HG02938 (cell line): ENCODE measurements around the gene VDAC1.
A peak's percentile ranks its signal among the peaks of the same experiment; 100 is the strongest.
"Not testable (repeated sequence)": the region's sequence is repeated elsewhere in the genome, so short reads cannot be mapped to it uniquely, and the experiment has no call there.

Experiments used
- ATAC-seq: cut with Tn5 transposase; IDR thresholded peaks from one replicate; pipeline ENCODE4 v1.9.1; 2021; ENCODE audit warnings: mild to moderate bottlenecking, moderate library complexity; ENCODE audit not compliant: unreplicated experiment

VDAC1 gene, protein sequence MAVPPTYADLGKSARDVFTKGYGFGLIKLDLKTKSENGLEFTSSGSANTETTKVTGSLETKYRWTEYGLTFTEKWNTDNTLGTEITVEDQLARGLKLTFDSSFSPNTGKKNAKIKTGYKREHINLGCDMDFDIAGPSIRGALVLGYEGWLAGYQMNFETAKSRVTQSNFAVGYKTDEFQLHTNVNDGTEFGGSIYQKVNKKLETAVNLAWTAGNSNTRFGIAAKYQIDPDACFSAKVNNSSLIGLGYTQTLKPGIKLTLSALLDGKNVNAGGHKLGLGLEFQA

DNA sequence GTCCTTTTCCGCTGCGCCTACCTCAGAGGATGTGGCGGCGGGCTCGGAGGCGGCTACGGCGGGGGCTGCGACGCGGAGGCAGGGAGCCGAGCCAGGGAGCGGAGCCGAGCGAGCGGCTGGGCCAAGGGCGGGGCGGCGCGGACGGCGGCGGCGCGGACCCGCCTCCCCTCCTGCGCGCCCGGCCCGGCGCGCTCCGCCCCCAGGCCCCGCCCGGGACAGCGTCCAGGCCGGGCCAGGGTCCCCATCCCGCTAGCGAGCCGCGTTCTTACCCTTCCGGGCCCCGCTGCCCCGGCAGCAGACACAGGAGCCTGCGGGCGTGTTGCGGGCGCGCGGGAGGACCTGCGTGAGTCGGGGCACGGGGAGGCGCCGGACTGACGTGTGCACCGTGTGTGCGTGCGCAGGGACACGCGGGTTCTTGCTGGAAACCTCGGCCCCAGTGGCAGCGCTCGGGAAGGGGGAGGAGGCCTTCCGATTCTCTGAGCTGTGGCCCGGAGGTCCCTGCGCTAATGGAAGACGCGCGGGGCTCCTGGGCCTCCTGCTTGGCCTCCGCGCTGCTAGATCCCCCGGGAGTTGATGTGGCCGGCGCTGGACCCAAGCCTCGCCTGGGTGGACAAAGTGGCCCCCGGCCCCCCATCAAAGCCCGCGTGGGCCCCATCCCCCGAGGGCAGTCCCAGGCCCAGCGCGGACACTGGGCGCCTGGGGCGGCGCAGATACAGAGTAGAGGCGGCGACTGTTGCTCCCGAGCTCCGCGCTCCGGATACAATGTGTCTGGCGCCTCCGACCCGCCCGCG is at the start of gene VDAC1:
Gene VDAC1, minus strand, starts transcription at position 350 of the 791 bp plus-strand sequence. CDS start 11,963 bp downstream, outside the sequence.
- ATAC-seq: peak; percentile 66

DNA sequence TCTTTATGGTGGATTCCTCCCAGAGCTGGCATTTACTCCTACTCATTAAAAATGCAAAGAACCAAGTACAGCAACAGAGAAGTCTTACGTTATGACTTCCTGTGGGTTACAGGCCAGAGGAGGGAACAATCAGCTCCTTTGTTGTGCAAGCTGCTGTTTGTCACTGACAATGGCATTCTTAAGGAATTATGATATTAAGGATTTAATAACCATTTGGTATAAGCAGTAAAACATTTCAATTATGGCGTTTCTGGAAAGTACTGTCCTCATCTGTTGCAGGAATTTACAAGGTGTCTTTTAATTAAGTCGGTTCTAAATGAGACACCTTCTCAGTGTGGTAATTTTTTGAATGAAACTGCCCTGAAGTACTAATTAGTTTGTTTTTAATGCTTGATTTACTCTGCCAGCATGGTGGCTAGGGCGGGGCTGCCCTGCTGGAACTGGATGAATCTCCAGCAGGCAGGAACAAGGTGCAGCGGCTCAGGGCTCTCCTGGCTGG is 49.1 kb upstream of the VDAC1 start:
- no peak for ATAC-seq

DNA sequence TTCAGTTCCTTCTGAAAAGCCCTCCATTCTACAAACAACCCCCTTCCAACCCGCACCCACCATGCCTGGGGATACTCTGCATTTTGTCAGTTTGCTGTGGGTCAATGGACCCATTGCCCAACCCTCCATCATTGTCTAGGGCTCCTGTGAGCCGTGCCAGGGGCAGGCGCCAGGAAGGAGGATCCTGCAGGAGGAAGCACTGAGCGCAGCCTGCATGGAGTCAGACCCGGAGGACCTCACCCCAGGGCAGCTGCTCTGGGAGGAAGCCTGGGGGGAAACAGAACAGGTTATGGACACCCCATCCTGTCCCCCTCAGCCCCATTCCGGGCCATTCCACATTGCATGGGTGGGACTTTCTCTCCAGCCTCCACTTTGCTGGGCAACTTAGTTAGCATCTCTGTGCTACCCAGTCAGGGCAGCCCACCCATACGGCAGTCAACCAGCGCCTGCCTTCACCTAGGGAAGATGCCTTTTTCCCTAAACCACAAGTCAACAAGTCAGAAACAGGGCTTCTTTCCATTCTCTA is 48.6 kb upstream of the VDAC1 start:
- ATAC-seq: no peak

DNA sequence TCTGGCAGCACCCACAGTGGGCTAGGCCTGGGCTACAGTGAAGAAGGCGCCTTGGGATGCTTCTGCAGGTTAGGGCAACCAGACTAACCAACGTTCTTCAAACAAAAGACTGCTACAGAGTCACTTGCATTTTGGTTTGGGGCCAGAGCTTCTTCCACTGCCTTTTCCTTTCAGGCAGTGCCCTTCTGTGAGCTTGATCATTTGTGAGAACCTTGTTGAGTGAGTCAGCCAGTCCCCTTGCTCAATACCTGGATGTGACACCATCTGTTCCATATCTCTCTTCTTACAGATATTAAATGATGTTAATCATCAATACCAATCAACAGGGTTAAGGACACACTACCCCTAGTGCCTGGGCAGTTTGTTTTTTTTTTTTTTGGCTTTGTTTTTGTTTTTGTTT is 46.5 kb upstream of the VDAC1 start:
- ATAC-seq: no peak

DNA sequence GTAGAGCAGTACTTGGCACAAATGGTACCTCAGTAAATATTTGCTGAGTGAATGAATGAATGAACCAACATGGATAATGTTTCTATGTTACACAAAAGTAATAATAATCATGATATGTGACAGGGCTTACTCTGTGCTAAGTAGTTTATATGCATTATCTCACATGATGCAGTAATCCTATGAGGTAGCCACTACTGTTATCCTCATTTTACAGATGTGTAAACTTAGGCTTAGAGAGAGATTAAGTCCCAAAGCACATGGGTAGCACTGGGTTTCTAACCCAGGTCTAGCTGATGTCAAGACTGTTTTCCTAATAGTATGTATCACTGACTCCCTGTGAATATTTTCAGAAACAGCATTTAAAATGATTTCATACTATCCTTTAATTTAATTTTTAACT is 44.1 kb upstream of the VDAC1 start:
- no peak for ATAC-seq

DNA sequence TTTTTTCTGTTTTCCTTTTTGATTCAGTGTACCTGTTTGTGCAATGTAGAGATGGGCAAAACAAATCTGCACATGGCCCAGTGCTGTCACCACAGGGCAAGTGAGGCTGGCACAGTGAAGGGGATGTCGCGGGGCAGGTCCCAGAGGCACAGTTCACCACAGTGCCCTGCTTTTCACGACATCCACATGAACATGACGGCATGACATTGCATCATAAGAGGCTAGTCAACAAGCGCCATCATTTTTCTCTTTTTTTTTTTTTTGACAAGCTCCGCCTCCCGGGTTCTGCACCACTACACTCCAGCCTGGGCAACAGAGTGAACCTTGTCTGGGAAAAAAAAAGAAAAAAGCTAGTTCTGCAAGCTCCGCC is 42.9 kb upstream of the VDAC1 start:
- ATAC-seq: no peak

DNA sequence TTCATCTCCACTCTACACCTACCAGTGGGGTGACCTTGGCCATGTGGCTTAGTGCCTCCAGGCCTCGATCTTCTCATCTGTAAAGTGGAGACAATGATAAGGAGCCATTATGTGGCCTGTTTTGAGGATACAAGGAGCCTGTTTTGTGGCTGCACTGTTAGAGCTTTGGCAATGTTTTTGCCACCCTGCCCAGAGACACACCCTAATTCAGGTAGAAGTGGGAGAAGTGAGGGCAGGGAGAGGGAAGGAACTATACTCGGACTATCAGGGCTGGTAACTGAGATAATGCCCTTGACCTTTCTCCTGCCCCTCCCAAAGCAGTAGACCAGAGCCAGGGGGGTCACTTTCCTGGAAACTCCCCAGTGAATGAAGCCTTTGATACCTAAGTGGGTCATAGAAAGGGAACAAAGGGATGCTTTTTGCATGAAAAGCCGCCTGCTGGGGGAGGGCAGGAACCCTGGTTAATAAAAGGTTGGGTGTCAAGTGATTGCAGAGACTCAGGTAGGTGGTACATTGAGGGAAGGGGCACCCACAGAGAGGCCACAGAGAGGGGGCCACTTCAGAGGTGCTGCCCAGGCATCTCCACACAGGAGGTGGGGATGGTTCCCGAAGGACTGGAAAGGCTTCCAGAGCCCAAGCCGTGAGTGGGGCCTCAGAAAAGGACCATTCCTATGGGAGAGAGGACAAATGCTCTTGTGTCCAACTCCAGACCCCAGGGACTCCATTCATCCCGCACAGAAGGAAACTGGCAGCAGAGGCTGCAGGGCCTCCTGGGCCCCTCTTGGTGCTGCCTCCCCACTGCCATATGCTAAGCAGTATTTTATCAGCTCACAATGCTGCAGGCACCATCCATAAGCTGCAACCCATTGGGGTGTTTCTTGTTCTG is 42.3 kb upstream of the VDAC1 start:
- no peak for ATAC-seq

DNA sequence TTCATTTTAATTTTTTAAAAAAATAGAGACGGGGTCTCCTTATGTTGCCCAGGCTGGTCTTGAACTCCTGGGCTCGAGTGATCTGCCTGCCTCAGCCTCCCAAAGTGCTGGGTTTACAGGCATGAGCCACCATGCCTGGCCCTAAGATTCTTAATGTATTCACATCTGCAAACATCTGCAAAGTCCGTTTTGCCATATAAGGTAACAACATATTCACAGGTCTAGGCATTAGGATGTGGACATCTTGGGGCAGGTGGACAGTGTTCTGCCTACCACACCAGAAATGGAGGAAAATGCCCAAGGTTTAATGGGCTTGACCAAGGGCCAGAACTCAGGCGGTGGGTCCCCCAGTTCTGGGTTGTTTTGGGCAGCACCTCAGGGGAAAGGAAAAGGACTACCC is 41.6 kb upstream of the VDAC1 start:
- no peak for ATAC-seq

DNA sequence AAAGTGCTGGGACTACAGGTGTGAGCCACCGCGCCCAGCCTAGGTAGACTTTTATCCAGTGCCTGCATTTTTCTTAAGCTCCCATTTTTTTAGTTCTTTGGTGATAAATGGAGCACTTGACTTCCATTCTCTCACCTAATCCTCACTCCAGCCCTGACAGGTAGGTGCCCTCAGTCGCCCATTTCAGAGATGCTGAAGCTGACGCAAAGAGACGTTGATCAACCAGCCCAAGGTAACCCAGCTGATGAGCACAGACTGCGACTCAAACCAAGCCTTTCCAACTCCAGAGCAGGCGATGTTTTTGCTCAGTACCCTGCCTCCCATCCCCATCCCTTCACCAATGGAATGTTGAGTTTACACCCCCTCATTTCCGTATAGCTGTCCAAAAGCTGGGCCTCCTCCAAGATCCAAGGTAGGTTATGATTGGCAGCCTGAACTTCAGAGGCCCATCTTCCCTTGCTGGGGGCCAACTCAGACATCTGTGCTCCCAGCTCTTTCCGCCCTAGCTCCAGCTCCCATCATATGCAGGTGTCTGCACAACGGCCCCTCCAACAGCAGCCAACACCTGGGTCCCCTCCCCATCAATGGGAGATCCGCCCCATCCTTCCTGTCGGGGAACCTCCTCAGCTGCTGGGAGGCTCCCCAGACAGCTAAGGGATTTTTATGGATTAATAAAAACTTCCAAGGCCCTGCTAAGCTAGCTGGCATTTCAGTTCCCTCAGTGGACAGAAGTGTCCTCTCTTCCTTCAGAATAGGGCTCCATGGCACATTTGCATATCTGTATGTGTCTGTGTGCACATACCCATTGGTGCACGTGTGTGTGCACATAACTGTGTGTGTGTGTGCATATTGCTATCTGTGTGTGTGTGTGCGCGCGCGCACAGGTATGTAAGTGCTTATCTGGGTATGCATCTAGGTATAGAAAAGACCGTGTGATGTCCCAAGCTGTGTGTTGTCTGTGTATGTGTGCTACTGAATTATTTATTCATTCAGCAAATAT is 39.3 kb upstream of the VDAC1 start:
- no peak for ATAC-seq

DNA sequence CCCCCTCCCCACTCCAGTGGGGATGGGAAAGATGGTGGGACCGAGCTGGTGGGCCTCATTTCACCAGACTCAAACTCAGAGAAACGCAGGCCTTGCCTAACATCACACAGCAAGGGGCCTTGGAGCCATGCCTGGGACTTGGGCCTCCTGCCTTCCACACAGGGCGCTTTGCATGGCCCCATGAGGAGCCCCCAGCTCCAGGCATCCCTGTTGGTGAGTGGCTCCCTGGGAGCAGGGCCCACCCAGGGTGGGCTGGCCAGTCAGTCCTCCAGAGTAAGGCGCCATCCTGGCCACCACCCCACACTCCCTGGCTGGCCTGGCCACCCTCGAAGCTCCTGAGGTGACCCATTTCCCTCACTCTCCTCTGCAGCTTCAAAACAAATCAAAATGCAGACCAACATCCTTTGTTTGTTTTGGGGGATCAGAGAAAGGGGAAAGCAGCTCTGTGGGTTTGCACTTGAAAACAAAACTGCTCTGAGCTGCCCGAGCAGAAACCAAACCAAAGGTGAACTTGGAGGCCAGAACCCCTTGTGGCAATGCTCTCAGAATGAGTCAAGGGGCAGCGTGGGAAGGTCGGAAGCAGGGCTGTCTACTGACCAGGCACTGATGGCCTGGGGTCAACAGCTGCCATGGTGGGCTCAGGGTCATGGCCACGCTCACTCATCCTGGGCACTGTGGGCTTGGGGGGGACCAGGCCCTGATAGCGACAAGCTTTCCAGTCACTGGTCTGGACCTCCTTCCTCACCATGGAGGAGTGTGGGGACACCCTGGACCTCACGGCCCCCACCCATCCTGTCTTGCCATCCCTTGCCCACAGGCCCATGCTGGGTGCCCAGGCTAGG is 37.0 kb upstream of the VDAC1 start:
- ATAC-seq: peak; percentile 76

DNA sequence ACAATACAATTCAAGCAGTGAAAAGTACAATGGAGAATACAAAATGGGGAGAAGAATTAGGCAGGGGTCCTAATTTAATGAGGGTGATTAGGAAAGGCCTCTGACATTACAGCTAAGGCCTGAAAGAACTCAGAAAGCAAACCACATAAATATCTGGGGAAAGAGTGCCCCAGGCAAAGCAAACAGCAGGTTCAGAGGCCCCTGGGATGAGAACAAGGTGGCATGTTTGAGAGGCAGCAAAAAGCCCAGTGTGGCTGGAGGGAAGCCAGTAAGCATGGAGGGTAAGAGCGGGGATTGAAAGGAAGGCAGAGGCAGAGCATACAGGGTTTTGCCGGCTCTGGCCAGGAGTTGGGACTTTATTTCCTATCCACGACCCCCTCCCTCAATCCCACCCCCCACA is 33.4 kb upstream of the VDAC1 start:
- ATAC-seq: no peak

DNA sequence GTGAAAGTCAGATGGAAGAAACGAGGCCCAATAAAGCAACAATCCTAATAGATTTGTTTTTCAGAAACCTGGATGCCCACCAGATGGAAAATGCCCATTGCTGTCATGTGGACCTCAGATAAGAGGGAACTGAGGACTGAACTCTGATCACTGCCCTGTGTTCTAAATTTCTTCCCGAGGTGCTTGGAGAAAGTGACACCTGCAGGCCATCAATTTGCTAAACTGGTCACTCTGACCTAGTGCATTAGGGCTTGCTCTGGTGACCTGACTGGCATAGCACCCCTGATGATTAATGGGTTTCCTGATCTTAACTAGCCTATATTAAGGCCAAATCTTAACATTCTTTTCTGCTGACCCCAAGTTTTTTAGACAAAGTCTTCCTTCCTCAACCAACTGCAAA is 32.4 kb upstream of the VDAC1 start:
- ATAC-seq: no peak

DNA sequence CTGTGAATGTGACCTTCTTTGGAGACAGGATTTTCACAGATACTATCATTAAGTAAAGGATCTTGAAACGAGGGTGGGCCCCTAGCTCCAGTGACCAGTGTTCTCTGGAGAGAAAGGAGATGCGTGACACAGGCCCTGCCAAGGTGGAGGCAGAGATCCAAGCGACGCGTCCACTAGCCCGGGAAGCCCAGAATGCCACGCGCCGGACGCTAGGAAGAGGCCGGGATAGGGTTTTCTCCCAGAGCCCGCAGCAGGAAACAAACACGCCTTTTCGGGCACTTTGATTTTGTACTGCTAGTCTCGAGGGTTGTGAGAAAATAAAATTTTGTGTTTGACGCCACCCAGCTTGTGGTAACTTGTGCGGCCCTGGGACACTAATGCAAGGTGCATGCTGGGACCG is 29.6 kb upstream of the VDAC1 start:
- ATAC-seq: no peak

DNA sequence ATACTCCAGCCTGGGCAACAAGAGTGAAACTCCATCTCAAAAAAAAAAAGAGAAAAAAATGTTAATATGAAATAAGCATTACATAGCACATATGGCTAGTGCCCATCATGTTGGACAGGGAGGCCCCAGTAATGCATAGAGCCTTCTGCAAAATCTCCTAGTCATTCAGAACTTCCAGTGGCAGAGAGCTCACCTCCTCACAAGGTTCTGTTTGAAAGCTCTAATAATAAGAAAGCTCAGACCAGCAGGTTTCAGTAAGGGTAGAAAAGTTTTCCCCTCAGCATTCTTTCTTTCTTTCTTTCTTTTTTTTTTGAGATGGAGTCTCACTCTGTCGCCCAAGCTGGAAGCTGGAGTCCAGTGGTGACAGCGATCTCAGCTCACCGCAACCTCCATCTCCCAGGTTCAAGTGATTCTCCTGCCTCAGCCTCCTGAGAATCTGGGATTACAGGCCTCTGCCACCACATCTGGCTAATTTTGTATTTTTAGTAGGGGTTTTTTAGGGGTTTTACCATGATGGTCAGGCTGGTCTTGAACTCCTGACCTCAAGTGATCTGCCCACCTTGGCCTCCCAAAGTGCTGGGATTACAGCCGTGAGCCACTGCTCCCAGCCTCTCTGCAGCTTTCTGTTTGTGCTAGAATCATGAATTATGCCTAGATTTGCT is 25.7 kb upstream of the VDAC1 start:
- ATAC-seq: not testable (repeated sequence)

DNA sequence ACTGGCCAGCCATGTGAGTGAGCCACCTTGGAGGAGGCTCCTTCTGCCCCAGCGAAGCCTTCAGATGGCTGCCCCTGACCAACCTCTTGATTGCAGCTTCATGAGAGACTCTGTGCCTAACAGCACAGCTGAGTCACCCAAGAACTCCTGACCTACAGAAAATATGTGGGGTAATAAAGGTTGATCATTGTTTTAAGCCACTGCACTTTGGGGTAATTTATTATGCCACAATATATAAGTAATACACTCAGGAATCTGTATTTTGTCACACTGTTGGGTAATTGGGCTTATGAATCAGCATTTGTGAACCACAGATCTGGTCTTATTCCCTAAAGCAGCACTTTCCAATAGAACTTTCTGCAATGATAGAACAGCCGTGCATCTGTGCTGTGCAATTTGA is 24.4 kb upstream of the VDAC1 start:
- ATAC-seq: no peak

DNA sequence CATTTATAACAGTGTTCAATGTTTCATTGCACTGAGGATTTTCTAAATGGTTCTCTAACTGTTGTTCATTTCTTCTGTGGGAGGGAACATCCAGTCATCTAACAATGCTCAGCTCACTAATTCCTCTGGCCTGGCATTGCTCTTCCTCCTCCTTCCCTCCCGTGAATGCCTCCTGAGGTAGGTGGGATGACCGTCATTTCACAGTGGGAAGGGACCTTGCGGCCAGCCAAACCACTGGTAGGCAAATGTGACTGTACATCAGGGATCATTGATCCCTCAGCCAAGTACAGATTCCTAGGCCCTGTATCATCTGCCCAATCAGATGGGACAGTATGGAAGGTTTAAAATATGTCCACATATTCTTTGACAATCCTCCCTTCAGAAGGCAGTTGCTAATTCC is 23.7 kb upstream of the VDAC1 start:
- ATAC-seq: no peak

DNA sequence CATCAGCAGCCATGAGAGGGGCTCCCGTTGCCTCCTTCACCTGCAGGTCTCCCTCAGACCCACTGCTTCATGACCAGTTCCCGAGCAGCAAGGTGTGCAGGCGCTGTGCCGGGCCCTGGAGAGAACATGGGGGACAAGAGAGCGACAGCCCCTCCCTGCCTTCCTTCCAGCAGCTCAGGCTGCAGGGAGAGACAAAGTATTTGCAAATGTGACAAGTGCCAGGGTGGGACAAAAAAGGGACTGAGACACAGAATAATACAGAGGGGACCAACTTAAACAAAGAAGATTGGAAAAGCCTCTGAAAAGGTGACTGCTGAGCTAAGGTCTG is 22.5 kb upstream of the VDAC1 start:
- no peak for ATAC-seq

DNA sequence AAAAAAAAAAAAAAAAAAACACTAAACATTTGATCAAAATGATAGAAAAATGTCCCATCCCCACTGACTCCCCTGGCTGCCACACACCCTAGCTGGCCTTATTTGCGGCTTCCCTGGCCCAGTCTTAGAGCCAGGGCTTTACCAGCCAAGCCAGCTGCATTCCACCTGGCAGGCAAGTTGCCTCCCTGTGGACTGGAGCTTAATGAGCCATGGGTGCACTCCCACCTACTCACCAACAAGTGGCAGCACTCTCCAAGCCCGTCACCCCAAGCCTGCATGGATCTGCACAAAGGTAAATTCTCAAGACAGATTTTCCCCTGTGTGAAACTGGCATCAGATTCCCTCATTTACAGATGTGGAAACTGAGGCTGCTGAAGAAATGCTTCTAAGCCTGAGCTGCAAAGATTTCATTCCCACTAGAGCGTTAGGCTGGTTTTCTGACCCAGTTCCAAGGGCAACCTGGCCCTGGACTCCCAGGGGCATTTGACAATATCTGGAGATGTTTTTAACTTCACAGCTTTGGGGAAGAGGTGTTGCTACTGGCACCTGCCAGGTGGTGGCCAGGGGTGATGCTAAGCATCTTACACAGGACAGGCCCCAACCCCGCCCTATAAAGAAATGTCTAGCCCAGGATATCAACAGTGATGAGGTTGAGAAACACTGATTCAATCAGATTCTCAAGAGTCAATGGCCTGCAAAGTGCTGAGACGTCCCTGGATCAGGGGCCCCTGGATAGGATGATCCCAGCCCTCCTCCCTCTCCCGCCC is 21.9 kb upstream of the VDAC1 start:
- ATAC-seq: peak; percentile 59
